ENCODE results near the gene LINC01488.

LINC01488 gene

GRCh38 chr11:69531717-69532088 is 50.2 kb downstream of the LINC01488 start:
- DNase-seq = no peak

- no peak for DNase-seq
Observed at GRCh38 chr11:69533296-69534165, 52.1 kb downstream of the LINC01488 start.

DNA sequence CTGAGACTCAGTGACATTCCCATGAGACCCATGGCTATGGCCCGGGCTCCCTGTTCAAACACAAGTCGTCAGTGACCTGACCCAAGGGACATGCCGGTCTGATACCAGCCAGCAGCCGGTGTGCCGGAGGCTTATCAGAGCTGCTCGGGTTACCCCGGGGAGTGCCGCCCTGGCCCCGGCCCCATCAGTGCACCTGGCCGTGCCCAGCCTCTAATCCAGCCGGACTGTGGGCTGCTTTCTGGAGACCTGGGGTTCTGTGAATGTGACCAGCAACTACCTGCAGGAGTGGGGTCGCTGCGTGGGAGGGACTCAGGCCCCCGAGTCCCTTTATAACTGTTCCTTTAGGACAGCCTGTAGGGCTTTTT is 52.7 kb downstream of the LINC01488 start:
- DNase-seq = no peak

GRCh38 chr11:69535908-69536307 is 54.4 kb downstream of the LINC01488 start:
- DNase-seq = no peak

GRCh38 chr11:69536406-69536805 is 54.9 kb downstream of the LINC01488 start:
- DNase-seq = no peak

- DNase-seq = no peak
Observed at GRCh38 chr11:69537126-69537525, 55.7 kb downstream of the LINC01488 start.

DNA sequence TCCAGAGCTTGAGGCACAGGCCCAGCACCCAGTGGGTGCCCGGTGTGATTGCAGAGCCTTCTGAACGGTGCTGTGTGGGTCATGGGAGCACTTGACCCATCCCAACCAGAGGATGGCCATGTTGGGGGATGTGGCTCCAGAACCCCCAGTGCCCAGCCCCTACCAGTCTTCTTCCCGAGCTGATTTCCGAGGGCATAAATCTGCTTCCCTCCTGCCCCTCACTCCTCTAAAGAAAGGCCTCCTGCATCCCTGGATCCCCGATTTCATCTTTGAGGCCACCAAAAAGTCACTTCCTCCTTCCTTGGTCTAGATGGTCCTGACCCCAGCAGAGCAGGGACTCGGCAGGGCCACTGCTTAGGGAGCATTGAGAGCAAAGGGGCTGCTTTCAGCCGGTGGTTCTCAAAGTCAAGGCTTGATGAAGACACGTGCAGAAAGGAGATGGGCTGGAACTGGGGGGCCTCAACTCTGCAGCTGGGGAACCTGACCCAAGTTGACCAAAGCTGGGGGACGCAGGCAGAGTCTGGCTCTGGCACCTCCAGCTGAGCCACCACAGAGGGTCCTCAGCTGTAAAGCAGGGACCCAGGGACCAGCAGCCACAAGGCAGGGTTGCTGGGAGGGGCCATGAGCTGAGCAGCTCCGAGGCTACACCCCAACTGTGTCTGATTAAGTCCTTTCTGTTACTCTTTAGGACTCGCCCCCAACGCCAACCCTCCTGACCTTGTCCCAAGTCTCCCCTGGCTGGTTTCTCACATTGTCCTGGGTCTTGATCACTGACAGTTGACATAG is 56.6 kb downstream of the LINC01488 start:
- DNase-seq = no peak

DNA sequence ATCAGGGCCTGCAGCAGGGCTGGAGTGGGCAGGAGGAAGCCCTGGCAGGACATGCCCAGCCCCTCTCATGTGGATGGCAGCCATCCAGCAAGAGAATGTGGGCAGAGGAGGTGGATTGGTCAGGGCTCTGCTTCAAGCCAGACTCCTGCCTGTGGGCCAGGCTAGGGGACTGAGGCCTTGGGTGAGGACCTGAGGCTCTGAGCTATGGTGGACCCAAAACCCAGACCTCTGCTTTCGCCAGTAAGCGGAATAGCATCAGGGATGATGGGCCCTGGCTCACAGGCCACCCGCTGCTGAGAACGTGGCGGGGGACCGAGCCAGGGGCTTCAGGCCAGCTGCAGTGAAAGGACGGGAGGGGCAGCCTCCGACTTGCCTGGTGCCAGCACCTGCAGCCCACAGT is 57.4 kb downstream of the LINC01488 start:
- peak in 1 of 2 donors; percentile 15 for DNase-seq

DNA sequence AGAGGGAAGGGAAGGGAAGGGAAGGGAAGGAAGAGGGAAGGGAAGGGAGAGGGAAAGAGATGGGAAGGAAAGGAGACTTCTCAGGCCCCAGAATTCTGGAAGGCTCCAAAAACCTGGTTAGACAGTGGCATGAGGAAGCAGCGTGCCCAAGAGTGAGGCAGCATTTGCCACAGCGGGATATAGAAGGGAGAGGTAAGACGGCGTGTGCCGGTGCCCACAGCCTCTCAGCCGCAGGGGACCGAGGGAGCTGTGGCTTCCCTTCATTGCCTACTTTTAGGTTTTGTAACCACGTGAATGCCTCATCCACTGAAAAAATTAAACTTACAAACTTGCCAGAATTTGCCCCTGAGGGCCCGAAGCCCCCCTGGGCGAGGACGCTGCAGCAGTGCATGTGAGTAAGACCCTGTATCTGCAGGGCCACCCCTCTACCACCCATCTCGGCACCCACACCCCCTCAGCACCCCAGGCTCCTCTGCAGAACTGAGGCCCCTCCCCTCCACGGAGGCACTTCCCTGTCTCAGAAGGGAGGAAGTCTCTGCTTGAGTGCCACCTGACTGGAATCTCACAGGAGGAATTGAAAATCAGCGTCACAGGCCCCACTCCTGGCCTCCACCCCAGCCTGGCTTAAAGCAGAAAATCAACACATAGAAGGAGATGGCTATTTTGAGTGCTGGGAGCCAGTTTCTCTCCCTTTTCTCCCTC is 58.1 kb downstream of the LINC01488 start:
- peak; percentile 63 to 84 for DNase-seq

- no peak for DNase-seq
Observed at GRCh38 chr11:69540118-69541000, 58.9 kb downstream of the LINC01488 start.

- DNase-seq = no peak
Observed at GRCh38 chr11:69541001-69541285, 59.5 kb downstream of the LINC01488 start.

GRCh38 chr11:69541501-69542313 is 60.2 kb downstream of the LINC01488 start:
- no peak for DNase-seq

DNA sequence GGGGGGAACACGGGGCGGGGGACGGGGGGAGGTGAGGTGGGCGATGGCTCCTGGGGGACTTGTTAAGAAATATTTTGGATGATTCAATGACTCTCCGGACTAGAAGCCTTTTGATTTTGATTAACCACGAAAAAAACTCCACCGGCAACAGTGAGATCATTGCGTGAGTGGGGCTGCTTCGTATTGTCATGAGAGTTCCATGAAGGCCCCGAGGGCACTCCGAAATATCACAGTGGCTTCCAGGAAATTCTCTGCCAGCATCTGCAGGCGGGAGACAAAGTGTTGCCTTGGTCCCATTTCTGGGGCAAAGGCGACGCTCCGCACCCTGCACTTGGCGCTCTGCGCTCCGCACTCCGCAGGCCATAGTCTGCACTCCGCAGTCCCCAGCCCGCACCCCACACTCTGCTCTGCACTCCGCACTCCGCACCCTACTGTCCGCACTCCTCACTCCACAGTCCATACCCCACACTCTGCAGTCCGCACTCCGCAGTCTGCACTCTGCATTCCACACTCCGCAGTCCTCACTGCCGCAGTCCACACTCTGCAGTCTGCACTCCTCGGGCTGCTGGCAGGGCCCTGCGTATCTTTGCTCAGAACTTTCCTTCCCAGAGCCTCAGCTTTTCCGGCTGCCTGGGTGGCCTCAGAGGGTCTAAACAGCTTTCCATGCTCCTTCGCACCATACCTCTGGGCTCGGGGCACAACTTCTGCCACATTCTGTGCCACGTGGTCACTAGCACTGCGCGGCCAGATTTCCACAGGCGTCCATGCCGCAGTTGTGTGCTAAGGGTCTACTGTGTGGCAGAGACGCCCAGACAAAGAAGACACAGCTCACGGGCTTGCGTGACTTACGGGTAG is 61.1 kb downstream of the LINC01488 start:
- no peak for DNase-seq
